ELF-1 (cell line): ENCODE measurements around the gene FXYD6.
A peak's percentile ranks its signal among the peaks of the same experiment; 100 is the strongest.

Source experiments
- DNase-seq: peaks from one replicate; pipeline ENCODE4 v3.0.0-alpha.2; 2016; ENCODE audit warnings: low read depth, low spot score

FXYD6 gene

DNA sequence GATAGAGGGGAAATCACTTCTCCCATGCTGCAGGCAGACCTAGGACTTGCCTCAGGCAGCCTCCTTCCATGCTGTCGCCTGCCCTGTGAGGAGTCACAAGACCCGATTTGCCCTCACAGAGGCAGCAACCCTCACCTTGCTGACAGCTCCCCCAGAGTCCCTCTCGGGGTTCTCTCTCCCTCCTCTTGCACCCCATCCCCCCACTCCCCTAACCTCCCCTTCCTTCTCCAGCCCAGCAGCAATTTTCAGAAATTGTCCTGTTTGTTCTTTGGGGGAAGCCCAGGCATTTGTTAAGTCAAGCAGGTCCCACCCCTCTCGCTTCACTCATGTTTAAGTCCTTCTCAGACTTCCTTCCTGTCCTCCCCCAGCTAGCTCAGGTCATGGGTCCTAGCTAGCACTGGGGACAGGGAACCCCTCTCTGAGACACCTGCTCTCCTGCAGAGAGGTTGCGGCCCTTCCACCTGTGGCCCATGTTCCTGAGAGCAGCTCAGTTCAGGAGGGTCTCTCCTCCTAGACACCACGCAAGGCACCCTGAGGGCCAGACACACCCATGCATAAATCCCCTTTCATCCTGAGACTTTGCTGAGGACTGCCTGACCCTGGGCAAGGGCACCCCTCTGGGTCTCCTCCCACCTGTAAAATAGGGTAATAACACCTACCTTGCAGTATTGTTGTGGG, 45.6 kb downstream of the FXYD6 start:
- peak; percentile 18 for DNase-seq

DNA sequence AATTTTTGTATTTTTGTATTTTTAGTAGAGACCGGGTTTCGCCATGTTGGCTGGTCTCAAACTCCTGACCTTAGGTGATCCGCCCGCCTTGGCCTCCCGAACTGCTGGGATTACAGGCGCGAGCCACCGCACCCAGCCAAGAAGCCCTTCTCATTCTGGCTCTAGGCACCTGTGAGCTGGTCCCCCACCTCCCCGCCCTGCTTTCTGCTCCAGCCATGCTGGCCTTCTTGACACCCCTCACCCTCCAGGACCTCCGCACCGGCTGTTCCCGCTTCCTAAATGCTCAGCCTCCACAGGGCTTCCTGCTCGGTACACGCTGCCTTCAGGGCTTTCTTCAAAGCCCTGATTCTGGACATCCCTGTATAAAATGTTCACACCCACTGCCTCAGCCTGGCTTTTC, 46.4 kb downstream of the FXYD6 start:
- DNase-seq = no peak

DNA sequence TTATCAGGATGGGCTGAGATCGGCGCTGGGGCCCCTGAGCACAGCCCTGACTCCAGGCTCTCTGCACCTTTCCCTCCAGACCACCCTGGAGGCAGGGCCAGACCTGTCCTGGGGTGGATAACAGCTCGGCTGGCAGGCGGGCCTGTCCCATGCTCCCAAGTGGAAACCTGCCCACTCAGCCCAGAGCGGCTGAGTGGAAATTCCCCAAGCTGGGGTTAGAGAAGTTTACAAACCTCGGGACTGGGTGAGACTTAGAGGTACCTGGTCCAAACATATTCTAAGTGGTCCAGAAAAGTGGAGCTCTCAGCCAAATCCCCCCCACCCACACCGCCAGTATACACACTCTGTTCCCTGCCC, 47.1 kb downstream of the FXYD6 start:
- no peak for DNase-seq

DNA sequence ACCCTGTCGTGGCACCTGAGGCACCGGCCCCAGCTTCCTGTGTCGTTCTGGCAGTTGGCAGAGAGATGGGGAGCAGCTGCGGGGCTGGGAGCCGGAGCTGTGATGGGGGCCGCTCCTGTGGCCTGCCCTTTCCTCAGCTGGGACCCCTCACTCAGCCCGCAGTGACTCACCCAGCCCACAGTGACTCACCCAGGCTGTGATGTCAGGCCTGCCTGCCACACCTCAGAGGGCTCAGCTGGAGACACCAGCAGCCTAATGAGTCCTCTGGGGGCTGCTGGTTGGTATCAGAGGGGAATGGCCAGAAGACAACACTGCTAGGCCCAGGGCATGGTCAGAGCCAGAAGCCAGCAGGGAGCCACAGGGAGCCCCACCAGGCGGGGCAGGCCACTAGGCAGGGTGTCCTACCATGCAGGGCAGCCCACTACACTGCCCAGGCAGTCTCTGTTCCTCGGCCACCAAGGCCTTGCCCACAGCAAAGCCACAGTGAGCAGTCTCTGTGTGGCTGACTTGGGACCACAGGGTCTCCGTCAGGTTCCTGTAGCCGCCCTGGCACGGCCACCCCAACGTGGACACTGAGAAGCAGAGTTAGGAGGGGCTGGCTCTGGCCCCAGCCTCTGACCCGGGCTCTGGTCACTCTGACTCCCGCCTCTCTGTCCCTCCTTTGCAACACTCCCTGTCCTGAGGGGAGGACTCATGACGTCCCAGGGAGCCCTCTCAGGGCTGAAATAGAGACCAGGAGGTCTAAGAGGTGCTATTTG, 47.7 kb downstream of the FXYD6 start:
- DNase-seq = peak; percentile 64

DNA sequence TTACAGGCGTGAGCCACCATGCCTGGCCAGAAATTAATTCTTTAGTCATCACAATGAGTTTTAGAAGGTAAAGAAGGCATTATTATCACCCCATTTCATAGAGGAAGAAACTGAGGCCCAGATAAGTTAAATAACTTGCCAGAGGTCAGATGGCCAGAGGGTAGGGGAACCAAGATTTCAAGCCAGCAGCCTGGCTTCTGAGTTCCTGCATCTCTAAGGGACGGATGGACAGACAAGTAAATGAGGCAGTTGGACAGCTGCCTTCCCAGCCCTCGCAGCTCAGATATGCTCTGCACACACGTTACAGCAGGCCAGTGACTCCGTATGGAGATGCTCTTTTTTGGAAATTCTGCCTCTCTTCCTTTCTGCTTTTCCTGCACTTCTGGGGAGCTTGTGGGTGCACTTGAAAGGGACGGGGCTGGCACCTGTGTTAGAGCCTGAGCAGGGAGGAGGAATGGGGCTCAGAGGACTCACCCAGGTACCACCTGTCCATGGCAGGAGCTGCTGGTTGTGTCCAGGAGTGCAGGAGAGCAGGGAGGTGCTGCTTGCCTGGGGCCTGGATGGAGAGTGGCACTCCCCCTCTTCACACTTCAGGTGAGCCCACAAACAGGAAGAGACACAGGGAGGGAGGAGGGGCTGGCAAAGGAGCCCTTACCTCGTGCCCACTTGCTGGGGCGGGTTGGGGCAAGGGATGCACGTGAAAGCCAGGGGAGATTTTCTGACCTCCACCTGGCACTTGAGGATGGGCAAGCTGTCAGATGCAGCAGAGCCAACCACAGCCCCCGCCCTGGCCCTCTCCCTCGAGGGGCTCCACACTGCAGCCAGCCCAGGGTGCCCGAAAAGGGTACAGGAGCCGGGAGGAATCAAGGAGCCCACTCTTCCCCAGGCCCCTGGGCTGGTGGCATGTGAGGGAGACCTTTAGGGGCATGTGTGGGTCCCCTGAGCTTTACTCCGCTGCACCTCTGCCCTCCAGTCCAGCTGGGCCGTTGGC, 48.6 kb downstream of the FXYD6 start:
- no peak for DNase-seq

DNA sequence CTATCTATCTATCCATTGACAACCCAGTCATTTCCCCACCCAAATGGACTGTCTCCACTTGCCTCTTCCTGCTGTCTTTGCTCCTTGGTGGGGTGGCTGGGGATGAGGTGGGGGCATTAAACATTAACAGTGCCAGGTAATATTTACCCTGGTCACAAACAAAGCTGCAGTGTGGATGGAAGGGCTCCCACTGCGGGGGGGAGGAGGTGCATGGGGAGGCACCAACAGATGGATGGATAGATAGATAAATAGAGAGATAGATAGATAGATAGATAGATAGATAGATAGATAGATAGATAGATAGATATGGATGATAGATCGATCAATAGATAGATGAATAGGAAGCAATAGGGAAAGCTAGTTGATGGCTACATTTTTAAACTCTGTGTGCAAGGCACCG, 49.6 kb downstream of the FXYD6 start:
- DNase-seq = no peak

DNA sequence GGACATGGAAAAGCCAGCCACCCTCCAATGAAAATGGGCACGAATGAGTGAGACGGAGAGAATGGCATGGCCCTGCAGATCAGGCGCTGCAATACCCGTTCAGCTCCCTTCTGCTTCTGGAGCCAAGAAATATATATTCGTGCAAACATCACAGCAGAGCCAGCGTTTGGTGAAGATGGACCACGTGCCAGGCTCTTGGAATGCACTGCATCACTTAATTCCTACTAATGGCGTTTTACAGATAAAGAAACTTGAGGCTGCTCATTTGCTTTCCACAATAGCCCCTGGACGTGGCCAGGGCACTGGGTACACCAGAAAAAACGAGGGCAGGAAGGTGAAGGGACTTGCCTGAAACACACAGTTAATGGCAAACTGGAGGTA, 50.3 kb downstream of the FXYD6 start:
- DNase-seq = no peak

DNA sequence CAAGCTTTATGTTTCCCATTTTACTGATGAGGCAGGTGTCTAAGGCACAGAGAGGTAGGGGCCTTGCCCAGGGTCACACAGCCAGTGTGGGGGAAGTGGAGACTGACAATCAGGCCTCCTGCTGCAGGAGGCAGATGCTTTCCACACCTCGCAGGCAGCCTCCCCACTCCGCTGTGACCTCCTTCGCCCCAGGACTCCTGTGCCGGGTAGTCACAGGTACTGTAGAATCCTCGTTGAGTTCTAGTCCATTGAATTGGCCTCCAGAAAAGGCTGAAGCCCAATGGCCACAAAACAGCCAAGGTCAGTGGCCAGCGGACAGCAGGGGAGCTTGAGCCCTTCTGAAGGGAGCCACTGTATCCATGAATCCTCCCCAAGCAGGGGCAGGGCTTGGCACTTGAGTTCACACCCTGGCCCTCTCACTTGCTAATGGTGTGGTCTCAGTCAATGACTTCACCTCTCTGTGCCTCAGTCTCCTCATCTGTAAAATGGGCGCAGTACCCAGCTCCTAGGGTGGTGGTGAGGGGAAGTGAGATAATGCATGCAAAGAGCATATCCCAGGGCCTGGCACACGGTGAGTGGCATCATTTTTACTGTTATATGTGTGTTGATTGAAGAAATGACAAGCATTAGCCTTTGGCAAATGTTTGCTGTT, 50.8 kb downstream of the FXYD6 start:
- DNase-seq = no peak

DNA sequence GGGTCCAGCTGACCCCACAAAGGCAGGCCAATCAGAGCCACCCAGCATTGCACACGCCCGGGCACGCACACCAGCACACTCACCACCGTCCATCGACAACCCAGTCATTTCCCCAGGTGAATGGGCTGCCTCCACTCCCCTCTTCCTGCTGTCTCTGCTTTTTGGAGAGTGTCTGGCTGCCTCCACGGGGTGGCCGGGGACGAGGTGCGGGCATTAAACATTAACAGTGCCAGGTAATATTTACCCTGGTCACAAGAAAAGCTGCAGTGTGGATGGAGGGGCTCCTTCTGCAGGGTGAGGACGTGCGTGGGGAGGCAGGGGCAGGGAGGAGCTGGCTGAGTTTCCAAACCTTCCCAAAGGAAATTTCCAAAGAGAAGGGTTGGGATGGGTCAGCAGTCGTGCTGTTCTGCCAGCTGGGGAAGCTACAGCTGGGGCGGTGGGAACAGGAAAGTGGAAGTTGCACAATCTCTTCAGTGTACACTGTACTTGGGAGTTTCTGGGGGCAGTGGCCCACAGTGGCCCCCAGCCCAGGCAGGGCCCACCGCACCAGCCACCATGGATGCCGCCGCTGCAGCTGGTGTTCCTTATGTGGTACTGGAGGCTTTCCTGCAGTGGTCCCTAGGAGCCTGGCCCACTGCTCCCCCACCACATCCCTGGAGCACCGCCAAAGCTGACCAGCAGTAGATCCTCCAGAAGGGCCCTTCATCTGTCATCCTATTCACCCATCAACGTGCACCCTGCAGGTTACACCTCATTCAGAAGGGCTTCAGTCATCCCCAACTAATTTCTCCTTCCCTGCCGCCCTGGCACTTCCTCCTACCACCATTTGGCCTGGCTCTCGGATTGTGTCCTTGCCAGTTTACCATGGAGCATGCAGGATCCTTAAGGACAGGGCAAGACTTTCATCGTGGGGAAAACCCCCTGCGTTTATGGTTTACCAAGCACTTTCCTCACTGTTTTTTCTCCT, 51.6 kb downstream of the FXYD6 start, which contains the start of gene FXYD2:
Gene FXYD2, minus strand, starts transcription at position 174 of the 967 bp plus-strand sequence. Its CDS starts 66 bp downstream, at position 108.
- DNase-seq = no peak

DNA sequence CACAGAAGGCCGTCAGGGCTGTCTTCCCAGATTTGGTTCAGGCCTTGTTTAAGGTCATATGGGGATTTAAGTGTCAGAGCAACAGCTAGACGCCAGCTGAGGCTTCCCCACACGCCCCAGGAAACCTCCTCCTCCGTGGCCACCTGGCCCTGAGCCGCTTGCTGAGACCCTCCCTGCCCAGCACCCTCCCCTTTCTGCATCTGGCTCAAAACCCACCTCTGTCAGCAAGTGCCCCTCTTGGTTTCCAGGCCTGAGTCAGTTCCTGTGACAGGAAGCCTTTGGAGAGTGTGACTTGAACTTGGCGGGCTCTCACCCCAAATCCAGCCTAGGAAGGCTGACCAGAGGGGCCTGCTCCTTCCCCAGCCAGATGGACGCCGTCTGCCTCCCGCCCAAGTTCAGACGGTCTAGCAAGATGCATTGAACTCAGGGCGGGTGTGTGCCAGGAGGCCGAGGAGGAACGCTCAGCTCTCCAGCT, 52.5 kb downstream of the FXYD6 start:
- DNase-seq = peak; percentile 5

DNA sequence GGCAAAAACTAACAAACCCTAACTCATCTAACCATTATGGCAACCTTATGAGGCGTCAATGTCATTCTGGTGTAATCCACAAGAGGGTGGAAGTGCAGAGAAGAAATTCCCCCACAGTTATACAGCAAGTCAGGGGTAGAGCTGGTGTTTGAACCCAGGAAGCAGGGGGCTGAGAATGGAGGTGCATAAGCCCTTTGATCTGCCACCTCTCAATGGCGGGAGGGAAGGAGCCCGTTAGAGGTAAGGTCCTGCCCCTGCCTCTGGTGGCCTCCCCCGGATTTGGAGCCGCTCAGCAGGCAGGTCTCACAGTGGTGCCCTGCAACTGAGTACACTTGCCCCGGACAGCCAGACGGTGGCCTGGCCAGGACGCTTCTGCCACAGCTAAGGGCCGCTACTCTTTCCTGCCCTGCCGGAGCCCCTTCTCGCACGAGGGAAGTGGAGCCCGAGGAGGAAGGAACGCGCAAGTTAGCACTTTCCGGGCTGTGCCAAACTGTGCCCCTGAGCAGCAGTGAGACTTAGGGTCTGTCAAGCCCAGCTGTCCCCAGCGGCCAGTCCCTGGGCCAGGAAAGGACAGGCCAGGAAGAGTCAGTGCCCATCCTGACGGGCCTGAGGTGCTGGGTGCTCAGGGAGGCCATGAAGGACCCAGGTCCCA, 53.0 kb downstream of the FXYD6 start:
- peak; percentile 10 for DNase-seq

DNA sequence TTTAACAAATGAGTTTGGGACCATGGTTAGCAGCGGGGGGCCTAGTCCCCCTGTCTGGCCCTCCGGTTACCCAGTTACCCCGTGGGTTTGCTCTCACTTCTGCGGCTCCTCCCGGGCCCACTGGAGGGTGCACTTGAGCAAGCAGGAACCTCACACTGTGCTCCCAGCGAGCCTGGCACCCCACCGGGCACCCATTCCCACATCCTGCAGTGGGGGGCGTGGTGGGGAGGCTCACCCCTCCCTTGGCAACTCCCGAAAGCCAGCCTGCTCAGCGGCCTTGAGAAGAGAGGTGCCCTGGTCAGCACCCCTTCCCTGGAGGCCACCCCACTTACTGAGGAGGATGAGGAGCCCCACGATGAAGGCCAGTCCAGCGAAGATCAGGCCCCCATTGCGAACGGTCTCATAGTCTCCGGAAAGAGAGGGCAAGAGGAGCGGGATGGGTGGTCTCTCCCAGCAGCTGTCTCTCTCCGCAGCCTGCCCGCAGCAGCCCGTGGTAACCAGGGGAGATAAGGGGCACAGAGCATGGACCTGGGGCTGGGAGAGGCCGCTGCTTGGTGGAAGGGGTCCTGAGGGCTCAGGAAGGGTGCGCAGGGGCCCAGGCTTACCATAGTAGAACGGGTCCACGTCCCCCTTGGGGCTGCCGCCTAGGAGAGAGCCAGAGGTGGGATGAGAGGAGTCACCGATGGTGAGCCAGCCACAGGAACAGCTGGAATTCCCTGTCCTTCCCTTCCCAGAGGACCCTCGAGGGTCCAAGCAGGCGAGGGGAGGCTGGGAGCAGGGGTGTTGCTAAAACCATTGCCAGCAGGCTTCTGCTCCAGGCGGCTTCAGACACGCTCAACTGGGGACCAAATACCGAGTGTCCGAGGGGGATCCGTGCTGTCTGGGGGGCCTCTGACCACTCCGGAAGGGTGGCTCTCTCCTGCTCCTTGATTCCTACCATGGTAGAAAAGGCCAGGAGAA, 54.1 kb downstream of the FXYD6 start:
- DNase-seq = no peak

DNA sequence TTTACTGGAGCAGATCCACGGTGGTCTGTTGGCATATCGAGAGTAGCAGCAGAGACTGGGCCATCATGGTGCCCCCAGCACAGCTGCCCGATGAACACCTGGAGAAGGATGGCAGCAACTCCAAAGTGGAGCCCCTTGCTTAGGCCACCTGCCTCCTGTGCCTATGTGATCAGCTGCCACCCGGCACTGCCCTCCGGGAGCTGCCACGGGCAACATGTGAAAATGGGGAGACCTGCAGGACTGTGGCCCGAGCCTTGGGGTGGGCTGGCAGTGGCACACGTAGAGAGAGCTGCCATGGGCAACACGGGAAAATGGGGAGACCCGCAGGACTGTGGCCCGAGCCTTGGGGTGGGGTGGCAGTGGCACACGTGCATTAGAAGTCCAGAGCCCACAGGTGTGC, 55.0 kb downstream of the FXYD6 start:
- DNase-seq = no peak

DNA sequence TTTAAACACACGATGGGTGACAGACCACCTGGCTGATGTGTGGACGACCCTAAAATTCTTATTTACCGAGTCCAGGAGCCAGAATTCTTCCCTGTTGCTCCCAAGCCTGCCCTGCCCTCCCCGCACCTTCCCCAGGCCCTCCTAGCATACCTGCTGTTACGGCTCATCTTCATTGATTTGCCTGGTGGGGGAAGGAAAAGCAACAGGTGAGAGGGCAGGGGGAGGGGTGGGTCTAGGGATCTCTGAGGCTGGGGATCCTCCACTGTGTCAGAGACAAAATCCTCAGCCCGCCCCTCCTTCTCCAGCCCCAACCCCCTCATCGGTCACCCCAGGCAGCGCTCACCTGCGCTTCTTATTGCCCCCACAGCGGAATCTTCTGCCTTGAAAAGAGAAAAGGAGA, 55.9 kb downstream of the FXYD6 start:
- DNase-seq = no peak

DNA sequence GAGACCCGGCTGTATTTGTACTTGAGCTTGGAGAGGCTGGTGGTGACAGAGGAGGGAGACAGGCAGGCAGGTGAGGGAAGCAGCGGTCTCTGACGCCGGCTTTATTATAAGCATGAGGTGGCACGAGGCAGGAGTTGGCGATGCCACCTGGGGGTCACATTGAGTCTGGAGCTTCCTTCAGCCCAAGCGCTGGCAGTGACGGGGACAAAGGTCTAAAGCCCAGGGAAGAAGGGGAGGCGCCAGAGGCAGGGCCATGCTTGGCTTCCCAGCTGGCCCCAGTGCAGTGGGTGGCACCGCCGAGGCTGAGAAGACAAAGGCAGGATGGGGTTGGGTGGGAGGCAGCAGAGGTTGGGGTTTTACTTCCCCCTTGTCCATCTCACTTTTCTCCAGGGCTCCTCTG, 56.4 kb downstream of the FXYD6 start:
- DNase-seq = no peak

DNA sequence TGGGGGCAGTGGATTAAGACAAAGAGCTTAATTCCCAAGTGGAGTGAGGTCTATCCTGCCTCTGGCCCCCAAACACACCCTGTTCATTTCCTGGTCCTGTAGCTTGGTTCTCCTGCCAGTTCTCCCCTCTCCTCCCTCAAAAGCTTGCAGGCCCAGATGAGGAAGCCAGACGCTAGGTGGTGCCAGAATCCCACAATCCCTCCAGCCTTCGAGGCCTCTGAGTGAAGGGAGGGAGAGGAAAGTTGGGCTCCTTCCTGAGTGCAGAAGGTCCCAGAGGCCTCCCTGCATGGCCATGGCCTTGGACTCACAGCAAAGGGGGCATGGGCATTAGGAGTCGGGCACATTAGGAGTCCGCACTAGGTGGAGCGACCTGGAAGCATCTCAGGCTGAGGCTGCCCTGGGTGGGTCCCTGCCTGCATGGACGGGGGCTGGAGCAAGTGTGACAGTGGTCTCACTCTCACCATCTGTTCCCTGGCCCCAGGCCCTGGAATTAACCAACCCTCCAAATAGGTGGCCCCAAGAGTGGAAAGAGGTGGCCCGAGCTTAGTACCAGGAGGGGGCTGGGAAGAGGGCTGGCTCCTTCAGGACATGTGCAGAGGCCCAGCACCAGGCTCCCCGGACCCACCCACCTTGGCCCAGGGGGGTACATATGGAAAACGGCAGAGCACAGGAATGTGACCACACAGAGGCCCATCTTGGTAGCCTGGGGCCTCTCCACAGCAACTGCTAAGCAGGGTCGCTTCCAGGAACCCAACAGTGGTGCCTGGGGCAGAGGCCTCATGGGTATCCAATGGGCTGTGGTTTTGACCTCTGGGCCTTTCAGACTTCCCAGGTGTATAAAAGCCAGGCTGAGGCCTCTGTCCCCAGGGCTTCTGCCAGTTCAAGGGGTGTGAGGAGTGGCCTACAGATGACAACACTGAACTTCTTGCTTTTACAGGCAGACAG, 57.1 kb downstream of the FXYD6 start:
- DNase-seq = peak; percentile 92

DNA sequence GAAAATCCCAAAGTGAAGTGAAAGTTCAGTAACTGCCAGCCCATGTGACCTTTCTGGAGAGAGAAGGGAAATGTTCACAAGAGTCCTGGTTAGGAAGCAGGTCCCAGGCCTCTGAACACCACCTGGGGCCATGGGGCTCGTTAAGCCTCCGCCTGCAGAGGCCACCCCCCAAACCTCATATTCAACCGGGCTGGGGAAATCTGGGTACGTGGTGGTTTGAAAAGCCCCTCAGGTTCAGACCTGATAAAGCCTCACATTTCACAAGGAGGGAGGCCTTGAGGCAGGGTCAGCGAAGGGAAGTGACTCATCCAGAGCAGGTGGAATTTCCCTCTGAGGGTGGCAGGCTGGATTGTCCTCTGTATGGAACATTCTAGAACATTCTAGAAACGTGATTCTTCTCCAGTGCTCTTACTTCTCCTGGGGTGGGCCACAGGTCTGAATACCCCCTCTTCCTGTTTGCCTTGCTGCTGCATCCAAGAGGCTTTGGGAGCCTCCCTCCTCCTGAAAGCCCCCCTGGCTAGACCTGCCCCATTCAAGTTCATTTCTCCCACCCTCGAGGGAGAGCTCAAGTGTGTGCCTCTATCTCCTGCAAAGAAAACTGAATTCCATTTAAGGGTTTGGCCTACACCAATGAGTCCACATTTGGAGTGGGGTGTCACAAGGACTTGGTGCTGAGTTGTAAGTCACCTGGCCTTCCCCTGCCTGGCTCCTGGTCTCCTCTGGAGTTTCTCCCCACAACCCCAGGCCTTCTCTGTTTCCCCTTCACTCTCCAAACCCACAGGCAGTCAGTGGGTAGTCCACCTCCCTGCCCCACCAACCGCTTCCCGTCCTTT, 58.2 kb downstream of the FXYD6 start:
- DNase-seq = no peak
